Trophoblast cell (in vitro differentiated cells and primary cell): ENCODE measurements around the gene CCNY.

ENCODE experiments used
- DNase-seq, 2 donors: peaks; one replicate each; pipeline ENCODE4 v3.0.0-alpha.2; 2016
- H2AFZ ChIP-seq: 2 replicates; pipeline ENCODE4 v1.6.1; 2013; ENCODE audit warnings: low read length, moderate library complexity, mild to moderate bottlenecking; ENCODE audit not compliant: insufficient read depth, poor library complexity
- H2AK5ac ChIP-seq: 2 replicates; pipeline ENCODE4 v1.6.1; 2013; ENCODE audit warnings: mild to moderate bottlenecking, low read length
- H2BK120ac ChIP-seq: 2 replicates; pipeline ENCODE4 v1.6.1; 2013; ENCODE audit warnings: low read length, mild to moderate bottlenecking, moderate library complexity; ENCODE audit not compliant: insufficient read depth, poor library complexity
- H2BK12ac ChIP-seq: 2 replicates; pipeline ENCODE4 v1.6.1; 2013; ENCODE audit warnings: mild to moderate bottlenecking, low read length, moderate library complexity
- H2BK5ac ChIP-seq: 2 replicates; pipeline ENCODE4 v1.6.1; 2013; ENCODE audit warnings: low read length, low read depth, moderate library complexity, mild to moderate bottlenecking; ENCODE audit not compliant: poor library complexity
- H3K14ac ChIP-seq: 2 replicates; pipeline ENCODE4 v1.6.1; 2013; ENCODE audit warnings: mild to moderate bottlenecking, low read length
- H3K18ac ChIP-seq: 2 replicates; pipeline ENCODE4 v1.6.1; 2013; ENCODE audit warnings: mild to moderate bottlenecking, low read length
- H3K23ac ChIP-seq: 2 replicates; pipeline ENCODE4 v1.6.1; 2013; ENCODE audit warnings: low read length
- H3K27ac ChIP-seq: 2 replicates; pipeline ENCODE4 v1.5.1; 2013; ENCODE audit warnings: low read depth, mild to moderate bottlenecking, inconsistent platforms, low read length, moderate library complexity
- H3K27me3 ChIP-seq: 2 replicates; pipeline ENCODE4 v1.6.1; 2013; ENCODE audit warnings: inconsistent platforms, mild to moderate bottlenecking, low read length, moderate library complexity; ENCODE audit not compliant: insufficient read depth
- H3K36me3 ChIP-seq, 2 experiments: 1 replicate in 1 of 2; 2 replicates in 1 of 2; pipeline ENCODE4 v1.6.1; 2013; ENCODE audit warnings: low read length in 2 of 2, mild to moderate bottlenecking in 2 of 2, moderate library complexity in 1 of 2; ENCODE audit not compliant: insufficient read depth in 2 of 2, control insufficient read depth in 1 of 2
- H3K4ac ChIP-seq: 2 replicates; pipeline ENCODE4 v1.6.1; 2013; ENCODE audit warnings: low read depth, mild to moderate bottlenecking, low read length, moderate library complexity
- H3K4me1 ChIP-seq, 2 experiments: 1 replicate in 1 of 2; 2 replicates in 1 of 2; pipeline ENCODE4 v1.6.1; 2013; ENCODE audit warnings: low read length in 2 of 2, mild to moderate bottlenecking in 2 of 2, moderate library complexity in 1 of 2; ENCODE audit not compliant: insufficient read depth in 2 of 2, control insufficient read depth in 1 of 2
- H3K4me2 ChIP-seq: 2 replicates; pipeline ENCODE4 v1.6.1; 2013; ENCODE audit warnings: inconsistent platforms, mild to moderate bottlenecking, low read length, moderate library complexity
- H3K4me3 ChIP-seq: 2 replicates; pipeline ENCODE4 v1.5.1; 2013; ENCODE audit warnings: mild to moderate bottlenecking, low read depth, low read length, inconsistent platforms
- H3K79me1 ChIP-seq: one replicate; pipeline ENCODE4 v1.6.1; 2013; ENCODE audit warnings: low read length
- H3K79me2 ChIP-seq: 2 replicates; pipeline ENCODE4 v1.6.1; 2013; ENCODE audit warnings: low read length, mild to moderate bottlenecking; ENCODE audit not compliant: control insufficient read depth, insufficient read depth, poor library complexity
- H3K9ac ChIP-seq: 2 replicates; pipeline ENCODE4 v1.6.1; 2013; ENCODE audit warnings: mild to moderate bottlenecking, low read length
- H3K9me3 ChIP-seq: 2 replicates; pipeline ENCODE4 v1.6.1; 2013; ENCODE audit warnings: low read depth, mild to moderate bottlenecking, control low read depth, inconsistent platforms, low read length; ENCODE audit not compliant: insufficient read depth
- H4K12ac ChIP-seq: 2 replicates; pipeline ENCODE4 v1.6.1; 2013; ENCODE audit warnings: low read depth, mild to moderate bottlenecking, low read length, moderate library complexity
- H4K8ac ChIP-seq: 2 replicates; pipeline ENCODE4 v1.6.1; 2013; ENCODE audit warnings: low read depth, mild to moderate bottlenecking, low read length, moderate library complexity
- H4K91ac ChIP-seq: one replicate; pipeline ENCODE4 v1.6.1; 2013; ENCODE audit warnings: low read depth, mild to moderate bottlenecking, low read length, moderate library complexity
- WGBS: extraction: QIAGEN DNeasy Blood & Tissue Kit; methylation state at CpG from one replicate; pipeline ENCODE4 v1.1.7; 2013; ENCODE audit warnings: missing lambda C conversion rate; ENCODE audit not compliant: insufficient read length, insufficient coverage; ENCODE audit errors: extremely low coverage; 5-methylcytosine and 5-hydroxymethylcytosine counted together

The CCNY gene

DNA sequence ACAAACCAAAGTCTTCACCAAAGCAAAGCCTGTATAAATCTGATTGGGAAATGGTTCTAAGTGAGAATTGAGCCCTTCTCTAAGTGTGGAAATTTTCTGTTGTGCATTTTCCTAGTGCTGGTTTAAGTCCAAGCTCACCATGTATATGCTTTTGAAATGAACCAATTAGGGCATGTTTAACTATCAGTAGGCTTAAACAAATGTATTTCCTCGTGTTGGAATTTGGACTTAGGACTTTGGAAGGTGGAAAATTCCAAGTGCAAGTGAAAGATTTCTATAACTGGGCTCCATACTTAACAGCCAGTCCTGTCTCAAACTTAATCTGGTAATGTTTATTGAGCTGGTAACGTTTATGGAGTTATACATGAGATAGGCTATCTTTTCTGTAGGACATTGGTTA, 28.5 kb downstream of the CCNY start:
- H2BK120ac ChIP-seq = no peak overlapping the region
- H3K9ac ChIP-seq = no peak overlapping the region
- no peak overlapping the region for H2AFZ ChIP-seq
- no peak overlapping the region for H2BK12ac ChIP-seq
- no peak overlapping the region for H3K4me2 ChIP-seq
- H3K79me2 ChIP-seq = no peaks in the 10 kb centered on the region
- H2BK5ac ChIP-seq = no peak overlapping the region
- peaks cover 5 to 8% of the 10 kb centered on the region in 2 experiments for H3K4me1 ChIP-seq
- no peak overlapping the region for H3K27ac ChIP-seq
- no peak overlapping the region for H3K14ac ChIP-seq
- WGBS = no CpG with 5 or more reads among the region's 2 CpGs
- H3K4ac ChIP-seq = no peak overlapping the region
- no peak overlapping the region for H3K18ac ChIP-seq
- no peak overlapping the region for H3K4me3 ChIP-seq
- H4K91ac ChIP-seq = no peak overlapping the region
- H3K79me1 ChIP-seq = no peaks in the 10 kb centered on the region
- no peak overlapping the region for H3K23ac ChIP-seq
- H3K27me3 ChIP-seq = no peaks in the 10 kb centered on the region
- no peak for DNase-seq
- no peak overlapping the region for H2AK5ac ChIP-seq
- H3K9me3 ChIP-seq = no peaks in the 10 kb centered on the region
- H4K8ac ChIP-seq = no peak overlapping the region
- no peaks in the 10 kb centered on the region for H3K36me3 ChIP-seq
- H4K12ac ChIP-seq = no peak overlapping the region

DNA sequence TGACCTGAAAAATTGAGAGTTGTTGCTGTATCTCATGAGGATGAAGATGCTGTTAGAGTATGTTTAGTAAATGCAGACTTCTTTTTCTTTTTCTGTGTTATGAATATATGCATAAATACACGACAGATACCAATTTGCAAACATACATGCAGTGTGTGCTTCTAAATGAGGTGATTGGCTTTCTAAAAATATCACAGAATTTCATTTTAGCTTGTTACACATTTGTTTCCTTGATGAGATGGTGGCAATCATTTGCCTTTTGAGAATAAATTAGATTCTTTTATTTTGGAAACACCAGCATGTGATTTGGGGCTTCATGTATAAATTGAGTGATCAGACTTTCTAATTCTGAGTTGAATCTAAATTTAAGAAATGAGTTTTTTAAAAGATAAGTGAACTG, 29.7 kb downstream of the CCNY start:
- Histone ChIP-seq H3K27ac (no peak overlapping the region), H3K14ac (no peak overlapping the region), H3K36me3 (no peaks in the 10 kb centered on the region), H2BK120ac (no peak overlapping the region), H3K4me3 (no peak overlapping the region), H2BK5ac (no peak overlapping the region), H3K79me1 (no peaks in the 10 kb centered on the region), H2AK5ac (no peak overlapping the region), H3K18ac (no peak overlapping the region), H4K91ac (no peak overlapping the region), H4K12ac (no peak overlapping the region), H4K8ac (no peak overlapping the region), H3K4me1 (peaks cover 5 to 9% of the 10 kb centered on the region in 2 experiments), H3K27me3 (no peaks in the 10 kb centered on the region), H3K4me2 (no peak overlapping the region), H3K79me2 (no peaks in the 10 kb centered on the region), H2AFZ (no peak overlapping the region), H3K23ac (no peak overlapping the region), H3K9me3 (no peaks in the 10 kb centered on the region), H3K4ac (no peak overlapping the region), H2BK12ac (no peak overlapping the region), H3K9ac (no peak overlapping the region)
- WGBS = no CpG with 5 or more reads among the region's 1 CpG
- DNase-seq = no peak

DNA sequence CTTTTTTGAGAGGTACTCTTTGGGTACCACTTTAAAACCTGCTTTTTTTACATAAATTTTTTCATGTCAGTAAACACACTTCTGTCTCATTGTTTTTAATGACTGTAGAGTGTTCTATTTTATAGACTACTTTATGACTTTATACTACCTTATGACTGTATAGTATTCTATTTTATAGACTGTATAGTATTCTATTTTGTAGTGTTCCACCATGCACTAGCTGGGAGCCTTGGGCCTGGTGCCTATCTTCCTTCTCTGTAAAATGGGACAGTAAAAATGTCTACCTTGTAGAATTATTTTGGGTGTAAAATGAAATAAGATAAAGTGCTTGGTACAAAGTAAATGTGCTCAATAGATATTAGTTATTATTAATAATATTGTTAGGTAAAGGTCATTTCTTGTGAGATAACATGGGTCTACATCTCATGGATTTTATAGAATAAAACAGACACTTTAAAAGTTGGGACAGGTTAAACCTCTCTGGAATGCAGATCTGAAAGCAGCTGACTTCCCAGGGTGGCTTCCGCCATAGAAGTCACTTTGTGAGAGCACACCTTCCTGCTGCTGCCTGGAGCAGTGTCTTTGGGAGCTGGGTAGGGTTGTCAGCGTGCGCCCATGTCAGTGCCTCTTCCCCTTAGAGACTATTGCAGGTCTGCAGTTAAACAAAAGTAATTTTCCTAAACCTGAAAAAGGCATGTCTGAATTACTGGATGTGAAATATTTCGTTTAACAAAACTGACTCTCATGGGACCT, 31.0 kb downstream of the CCNY start:
- Histone ChIP-seq H2BK12ac (no peak overlapping the region), H3K79me1 (peaks cover 2% of the 10 kb centered on the region), H3K79me2 (peaks cover 2% of the 10 kb centered on the region), H3K4me1 (peaks cover 13 to 19% of the 10 kb centered on the region in 2 experiments), H3K27me3 (no peaks in the 10 kb centered on the region), H2BK120ac (no peak overlapping the region), H3K23ac (peak overlapping the region; percentile 91), H3K4me3 (no peak overlapping the region), H3K14ac (no peak overlapping the region), H3K9ac (no peak overlapping the region), H3K27ac (no peak overlapping the region), H2BK5ac (no peak overlapping the region), H3K36me3 (no peaks in the 10 kb centered on the region), H2AFZ (no peak overlapping the region), H4K8ac (no peak overlapping the region), H3K18ac (no peak overlapping the region), H2AK5ac (no peak overlapping the region), H3K4ac (no peak overlapping the region), H3K4me2 (no peak overlapping the region), H4K12ac (no peak overlapping the region), H3K9me3 (no peaks in the 10 kb centered on the region), H4K91ac (no peak overlapping the region)
- no CpG with 5 or more reads among the region's 4 CpGs for WGBS
- no peak for DNase-seq

DNA sequence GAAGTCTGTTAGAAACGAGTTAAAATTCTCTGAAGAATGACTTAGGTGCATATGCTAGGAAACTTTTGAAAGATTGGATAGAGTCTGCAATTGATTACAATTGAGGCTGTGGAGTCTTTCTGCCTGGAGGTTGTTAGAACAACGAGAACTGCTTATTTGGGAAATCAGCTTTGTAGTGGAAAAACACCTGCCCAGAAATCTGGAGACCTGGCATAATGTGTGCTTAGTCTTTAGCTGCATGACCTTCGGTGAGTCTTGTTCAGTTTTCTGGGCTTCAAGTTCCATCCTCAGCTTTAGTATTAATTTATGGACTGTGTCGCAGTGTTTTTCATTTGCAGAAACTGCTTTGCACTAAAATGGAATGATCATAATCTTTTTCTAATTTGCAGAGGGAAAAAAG, 31.7 kb downstream of the CCNY start:
- no peaks in the 10 kb centered on the region for H3K9me3 ChIP-seq
- no peak overlapping the region for H2BK12ac ChIP-seq
- H4K12ac ChIP-seq = no peak overlapping the region
- no peaks in the 10 kb centered on the region for H3K27me3 ChIP-seq
- no peak overlapping the region for H3K18ac ChIP-seq
- H3K9ac ChIP-seq = no peak overlapping the region
- no peak overlapping the region for H4K8ac ChIP-seq
- H2BK120ac ChIP-seq = no peak overlapping the region
- peaks cover 13 to 19% of the 10 kb centered on the region in 2 experiments for H3K4me1 ChIP-seq
- peaks cover 2% of the 10 kb centered on the region for H3K79me2 ChIP-seq
- no peak overlapping the region for H3K14ac ChIP-seq
- no peak overlapping the region for H2AFZ ChIP-seq
- no peak overlapping the region for H3K23ac ChIP-seq
- no peak overlapping the region for H3K4me3 ChIP-seq
- H3K27ac ChIP-seq = no peak overlapping the region
- no peak overlapping the region for H4K91ac ChIP-seq
- no peaks in the 10 kb centered on the region for H3K36me3 ChIP-seq
- no peak overlapping the region for H2AK5ac ChIP-seq
- no peak for DNase-seq
- H2BK5ac ChIP-seq = no peak overlapping the region
- H3K79me1 ChIP-seq = peaks cover 2% of the 10 kb centered on the region
- no peak overlapping the region for H3K4ac ChIP-seq
- no CpG with 5 or more reads among the region's 4 CpGs for WGBS
- H3K4me2 ChIP-seq = no peak overlapping the region
